ENCODE results near the gene KAT2A.

KAT2A gene

DNA sequence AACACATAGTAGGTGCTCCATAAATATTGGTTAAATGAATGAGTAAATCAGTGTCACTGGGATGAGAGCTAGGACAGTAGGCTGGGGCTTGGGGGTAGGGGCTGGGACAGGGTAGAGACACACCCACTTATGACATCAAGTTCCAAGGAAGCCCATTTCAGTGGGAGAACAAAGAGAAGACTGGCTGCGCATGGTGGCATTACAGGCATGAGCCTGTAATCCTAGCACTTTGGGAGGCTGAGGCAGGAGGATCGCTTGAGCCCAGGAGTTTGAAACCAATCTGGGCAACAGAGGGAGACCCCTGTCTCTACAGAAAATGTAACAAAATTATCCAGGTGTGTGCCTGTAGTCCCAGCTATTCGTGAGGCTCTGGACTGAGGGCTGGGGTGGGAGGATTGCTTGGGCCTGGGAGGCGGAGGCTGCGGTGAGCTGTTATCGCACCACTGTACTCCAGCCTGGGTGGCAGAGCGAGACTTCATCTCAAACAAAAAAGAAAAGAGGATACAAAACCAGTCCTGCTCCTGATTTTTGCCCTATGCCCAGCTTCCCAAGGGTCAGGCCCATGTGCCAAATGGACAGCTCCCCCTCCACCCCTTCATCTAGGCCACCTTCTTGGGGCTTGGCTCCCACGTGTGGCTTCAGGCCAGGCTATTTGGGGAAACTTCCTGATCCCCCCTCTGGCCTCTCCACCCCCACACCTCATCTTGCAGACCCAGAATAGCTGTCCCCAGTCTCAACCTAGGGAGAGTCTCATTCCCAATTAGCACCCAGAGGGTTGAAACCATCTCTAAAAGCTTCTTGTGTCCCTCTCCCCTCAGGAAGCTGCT lies 30.0 kb downstream of the KAT2A start:
- DNase-seq: no peak

- no peak for DNase-seq
Measured at GRCh38 chr17:42088736-42089135, 32.4 kb downstream of the KAT2A start.

DNA sequence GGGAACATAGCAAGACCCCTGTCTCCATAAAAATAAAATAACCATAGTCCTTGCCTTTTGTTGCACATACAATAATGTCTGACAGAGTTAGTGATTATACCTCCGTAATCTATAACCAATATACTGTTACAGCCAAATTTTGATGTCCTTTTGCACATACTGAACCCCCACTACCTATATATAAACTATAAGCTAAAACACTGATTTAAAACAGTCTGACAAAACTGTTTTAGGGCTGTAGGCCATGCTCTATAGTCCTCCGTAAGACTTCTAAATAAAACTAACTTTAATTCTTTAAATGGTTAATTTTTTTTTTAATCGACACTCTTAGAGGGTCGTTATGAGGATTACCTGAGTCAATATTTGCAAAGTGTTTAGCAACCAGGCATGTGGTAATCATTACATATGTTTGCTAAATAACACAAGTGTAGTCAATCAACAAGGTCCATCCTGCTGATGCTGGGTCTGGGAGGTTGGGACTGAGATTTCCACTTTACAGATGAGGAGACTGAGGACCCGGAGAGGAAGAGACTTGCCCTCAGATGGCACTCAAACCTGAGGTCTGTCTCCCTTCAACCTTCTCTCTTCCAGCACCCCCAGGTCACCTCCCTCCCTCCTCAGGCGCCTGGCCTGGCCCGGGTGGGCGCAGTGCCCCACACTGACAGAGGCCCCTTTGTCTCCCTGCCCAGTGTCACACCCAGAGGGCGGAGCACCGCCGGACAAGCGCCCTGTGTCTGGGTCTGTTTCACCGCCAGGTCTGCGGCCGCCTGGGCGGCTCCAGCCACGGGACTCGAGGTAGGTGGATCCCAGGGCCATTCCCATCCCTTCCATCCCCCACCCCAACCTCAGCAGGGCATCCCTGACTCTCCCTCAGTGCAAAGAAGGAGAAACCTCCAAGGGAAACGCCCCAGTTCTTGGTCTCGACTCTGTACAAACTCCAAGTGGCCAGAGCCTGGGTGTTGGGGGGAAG lies 33.1 kb downstream of the KAT2A start:
- DNase-seq: no peak

DNA sequence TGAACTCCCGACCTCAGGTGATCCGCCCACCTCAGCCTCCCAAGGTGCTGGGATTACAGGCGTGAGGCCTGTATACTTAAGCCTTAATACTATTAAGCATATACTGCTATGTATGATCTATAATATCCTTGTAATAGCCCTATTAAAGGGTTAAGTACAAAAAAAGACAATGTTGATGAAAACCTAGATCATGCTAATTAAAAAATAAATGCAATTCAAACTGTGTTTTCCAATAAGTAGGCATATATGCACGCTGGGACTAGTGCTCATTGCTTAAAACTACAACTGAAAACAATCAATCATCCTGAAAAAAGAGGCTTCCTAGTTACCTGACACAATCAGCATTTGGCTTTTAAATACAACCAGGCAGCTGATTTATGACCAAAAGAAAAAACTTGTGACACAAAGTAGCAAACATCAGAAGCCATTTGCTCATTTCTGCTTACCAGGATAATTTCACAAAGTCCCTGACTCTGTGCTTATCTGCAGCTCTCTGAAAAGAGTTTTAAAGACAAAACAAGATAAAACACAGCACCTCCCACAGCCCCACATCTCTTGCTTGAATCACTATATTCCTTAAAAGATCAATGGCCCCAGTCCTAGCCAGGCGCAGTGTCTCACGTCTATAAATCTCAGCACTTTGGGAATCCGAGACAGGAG lies 34.0 kb downstream of the KAT2A start:
- DNase-seq: no peak

DNA sequence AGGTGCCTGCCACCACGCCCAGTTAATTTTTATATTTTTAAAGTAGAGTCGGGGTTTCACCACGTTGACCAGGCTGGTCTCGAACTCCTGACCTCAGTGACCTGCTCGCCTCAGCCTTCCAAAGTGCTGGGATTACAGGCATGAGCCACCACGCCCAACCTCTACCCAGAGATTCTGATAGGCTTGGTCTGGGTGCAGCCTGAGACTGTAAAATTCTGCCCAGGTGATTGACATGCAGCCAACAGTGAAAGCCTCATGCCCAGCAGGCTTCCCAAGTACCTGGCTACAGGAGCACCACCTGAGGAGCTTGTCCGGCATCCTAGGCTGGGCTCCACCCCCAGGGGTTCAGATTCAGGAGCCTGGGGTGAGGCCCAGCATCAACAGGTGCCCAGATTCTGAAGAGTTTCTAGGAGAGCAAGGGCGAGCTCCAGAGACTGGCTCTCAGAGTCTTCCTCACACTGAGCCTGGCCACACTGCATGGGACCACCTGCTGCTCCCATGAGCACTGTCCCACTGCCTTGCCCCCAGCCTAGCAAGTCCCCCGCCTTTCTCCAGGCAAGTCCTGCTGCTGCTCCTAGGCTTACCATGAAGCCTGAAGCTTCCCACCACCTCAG lies 39.5 kb downstream of the KAT2A start:
- no peak for DNase-seq

GRCh38 chr17:42079541-42079940 lies 41.6 kb downstream of the KAT2A start:
- DNase-seq: no peak

DNA sequence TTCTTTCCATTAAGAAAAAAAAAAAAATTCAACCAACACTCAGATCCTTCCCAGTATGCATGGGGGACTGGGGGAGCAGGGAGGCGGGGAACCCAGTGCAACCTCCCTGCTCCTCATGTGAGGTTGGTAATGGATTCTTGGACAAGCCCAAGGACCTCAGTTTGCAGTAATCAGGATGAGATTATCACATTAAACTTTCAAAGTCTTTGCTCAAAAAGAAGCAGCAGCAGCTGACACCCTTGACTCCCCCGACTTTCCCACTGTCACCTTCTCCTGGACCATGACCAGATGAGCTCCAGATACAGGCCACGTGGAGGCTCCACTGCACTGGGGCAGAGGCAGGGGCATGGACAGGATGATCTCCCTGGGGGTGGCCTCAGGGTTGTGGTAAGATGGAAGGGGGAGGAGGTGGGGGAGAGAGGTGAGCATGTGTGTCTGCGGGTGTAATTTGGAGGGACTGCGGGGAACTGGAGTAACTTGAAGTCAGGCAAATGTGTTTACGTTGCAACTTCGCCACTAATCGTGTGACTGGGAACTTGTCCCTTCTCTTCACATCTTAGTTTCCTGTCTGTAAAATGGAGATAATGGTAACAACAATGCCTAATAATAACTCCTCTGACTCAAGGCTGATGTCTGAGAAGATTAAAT lies 42.6 kb downstream of the KAT2A start:
- DNase-seq: no peak

GRCh38 chr17:42077755-42078154 lies 43.4 kb downstream of the KAT2A start:
- DNase-seq: no peak

DNA sequence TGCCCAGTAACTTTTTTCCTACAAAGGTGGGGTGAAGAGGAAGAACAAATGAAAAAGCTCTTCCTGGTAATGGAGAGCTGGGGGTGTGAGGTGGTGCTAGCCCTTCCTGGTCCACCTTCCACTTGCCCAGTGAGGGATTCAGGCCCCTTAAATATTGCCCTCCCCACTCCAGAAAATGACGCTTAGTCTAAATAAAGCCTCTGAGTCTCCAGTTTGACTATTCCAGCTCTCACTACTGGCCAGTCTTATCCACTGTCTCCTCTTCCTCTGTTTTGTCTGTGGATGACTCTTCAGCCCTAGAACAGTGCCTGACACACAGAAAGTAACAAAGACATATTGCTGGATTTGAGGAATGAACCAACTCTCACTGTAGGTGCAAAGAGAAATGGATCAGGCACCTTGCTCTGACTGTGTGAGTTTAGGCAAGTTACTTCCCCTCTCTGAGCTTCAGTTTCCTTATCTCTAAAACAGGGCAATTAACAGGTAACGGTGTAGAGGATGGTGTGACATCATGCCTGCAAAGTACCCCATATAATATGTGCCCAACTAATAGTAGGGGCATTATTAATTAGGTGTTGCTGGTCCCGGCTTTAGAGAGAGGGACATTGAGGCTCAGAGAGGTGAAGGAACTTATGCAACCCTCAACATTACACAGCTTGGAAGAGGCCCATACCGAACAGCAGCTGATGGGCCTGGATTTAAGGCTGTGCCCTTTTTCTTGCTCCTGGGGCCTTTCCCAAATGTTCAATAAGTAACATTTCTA lies 44.2 kb downstream of the KAT2A start:
- no peak for DNase-seq

- DNase-seq: no peak
Measured at GRCh38 chr17:42075789-42076188, 45.4 kb downstream of the KAT2A start.

- no peak for DNase-seq
Measured at GRCh38 chr17:42072323-42073187, 48.6 kb downstream of the KAT2A start.

DNA sequence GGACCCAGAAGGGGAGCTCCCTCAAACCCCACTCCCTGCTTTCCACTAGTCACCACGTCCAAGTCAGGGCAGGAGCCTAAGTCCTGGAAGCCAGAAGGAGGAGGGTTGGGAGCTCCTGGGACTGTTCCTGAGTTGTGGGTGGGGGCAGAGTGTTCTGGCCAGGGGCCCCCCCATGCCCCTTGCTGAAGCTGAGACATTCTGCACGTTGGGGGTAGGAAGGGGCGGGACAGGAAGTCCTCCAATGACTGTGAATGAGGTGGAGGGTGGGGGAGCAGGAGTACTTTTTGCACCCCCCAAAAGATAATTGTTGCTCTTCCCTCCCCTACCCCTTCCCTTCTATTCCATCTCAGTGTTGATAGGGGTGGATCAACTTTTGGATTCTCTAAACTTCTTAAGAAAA lies 49.4 kb downstream of the KAT2A start:
- DNase-seq: no peak

DNA sequence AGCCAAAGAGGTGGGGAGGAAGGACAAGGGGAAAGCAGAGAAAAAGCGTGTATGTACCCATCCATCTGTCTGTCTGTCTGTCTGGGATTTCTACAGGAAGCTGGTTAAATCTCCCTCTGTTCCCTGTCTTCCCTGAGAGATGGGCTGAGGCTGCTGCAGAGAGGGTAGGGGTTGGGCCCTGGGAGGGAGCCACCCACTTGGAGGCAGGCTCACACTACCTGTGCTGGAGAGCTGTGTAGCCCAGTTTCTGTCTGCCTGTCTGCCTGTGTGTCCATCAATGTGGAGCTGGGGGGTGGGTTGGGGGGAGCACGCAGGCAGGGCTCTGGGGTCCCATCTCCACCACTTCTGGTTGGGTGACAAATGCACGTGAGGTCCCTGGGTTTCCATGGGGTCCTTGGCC lies 52.2 kb downstream of the KAT2A start:
- DNase-seq: no peak

DNA sequence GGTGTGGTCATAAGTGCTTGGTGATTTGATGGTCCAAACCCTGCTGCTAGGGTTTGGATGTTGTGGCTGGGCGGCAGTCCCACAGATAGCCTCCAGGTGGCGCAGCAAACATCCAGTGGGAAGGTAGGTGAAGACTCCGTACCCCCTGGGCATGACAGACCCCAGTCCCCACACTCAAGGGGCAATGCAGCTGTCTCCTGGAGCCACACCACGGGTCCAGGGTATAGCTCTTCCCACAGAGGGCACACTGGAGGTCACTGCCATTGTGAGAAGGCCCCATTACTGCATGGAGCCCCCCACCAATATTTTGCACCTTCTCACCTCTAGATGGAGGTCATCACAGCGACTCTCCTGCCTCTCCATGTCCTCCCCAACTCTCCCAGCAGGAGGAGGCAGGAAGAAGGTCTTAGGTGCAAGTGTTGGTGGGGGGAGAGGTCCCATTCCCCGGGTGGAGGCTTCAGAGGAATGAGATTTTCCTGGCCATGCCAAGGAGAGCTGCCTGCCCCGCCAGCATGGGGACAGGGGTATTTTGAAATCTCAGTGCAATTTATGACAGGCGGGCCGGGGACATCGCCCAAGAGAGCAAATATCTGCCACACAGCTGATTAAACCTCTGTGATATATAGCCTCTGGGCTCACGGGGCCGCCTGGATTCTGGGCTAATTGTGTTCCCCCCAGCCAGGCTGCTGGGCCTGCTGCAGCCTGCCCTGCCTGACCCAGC lies 53.6 kb downstream of the KAT2A start:
- DNase-seq: no peak

DNA sequence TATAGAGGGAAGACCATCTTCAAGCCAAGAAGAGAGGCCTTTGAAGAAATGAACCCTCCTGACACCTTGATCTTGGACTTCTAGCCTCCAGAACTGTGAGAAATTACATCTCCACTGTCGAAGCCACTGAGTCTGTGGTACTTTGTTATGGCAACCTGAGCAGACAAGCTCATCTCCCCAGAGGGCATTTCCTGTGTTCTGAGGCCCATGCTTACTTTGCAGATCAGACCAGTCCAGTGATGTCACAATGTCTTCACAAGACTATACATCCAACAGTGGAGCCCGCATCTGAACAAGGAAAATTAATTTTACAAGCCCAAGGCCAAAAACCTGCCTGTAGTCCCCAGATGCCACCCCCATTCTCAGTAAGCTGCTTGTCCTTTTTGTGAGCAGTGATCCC lies 56.0 kb downstream of the KAT2A start:
- DNase-seq: no peak
